ENCODE data around the gene CCL25.

CCL25 gene

GRCh38 chr19:8045872-8046568 is 6.5 kb upstream of the CCL25 start:
- no peak for DNase-seq

GRCh38 chr19:8046569-8047165 is 5.9 kb upstream of the CCL25 start:
- DNase-seq, result no peak

GRCh38 chr19:8050274-8051096 is 2.1 kb upstream of the CCL25 start:
- peak; percentile 81 for DNase-seq

GRCh38 chr19:8054169-8054568 is 1.6 kb downstream of the CCL25 start:
- DNase-seq, result no peak

GRCh38 chr19:8056533-8056932 is 4.0 kb downstream of the CCL25 start:
- no peak for DNase-seq

GRCh38 chr19:8057545-8058270 is 5.1 kb downstream of the CCL25 start:
- no peak for DNase-seq

GRCh38 chr19:8064911-8065874 is 12.6 kb downstream of the CCL25 start:
- no peak for DNase-seq

- DNase-seq, result no peak
Measured at GRCh38 chr19:8065875-8066261, 13.3 kb downstream of the CCL25 start.

GRCh38 chr19:8069096-8069973 is 16.8 kb downstream of the CCL25 start:
- DNase-seq, result no peak

- DNase-seq, result no peak
Measured at GRCh38 chr19:8071912-8072311, 19.4 kb downstream of the CCL25 start.

GRCh38 chr19:8074501-8074900 is 21.9 kb downstream of the CCL25 start:
- DNase-seq, result no peak

- DNase-seq, result peak; percentile 41
Measured at GRCh38 chr19:8075158-8076074, 22.9 kb downstream of the CCL25 start.

- no peak for DNase-seq
Measured at GRCh38 chr19:8079988-8080387, 27.4 kb downstream of the CCL25 start.

- DNase-seq, result no peak
Measured at GRCh38 chr19:8080832-8081231, 28.3 kb downstream of the CCL25 start.

- no peak for DNase-seq
Measured at GRCh38 chr19:8081569-8082550, 29.3 kb downstream of the CCL25 start.

- no peak for DNase-seq
Measured at GRCh38 chr19:8083141-8083540, 30.6 kb downstream of the CCL25 start.

- DNase-seq, result no peak
Measured at GRCh38 chr19:8084152-8084551, 31.6 kb downstream of the CCL25 start.

- DNase-seq, result peak; percentile 49
Measured at GRCh38 chr19:8085598-8086408, 33.2 kb downstream of the CCL25 start.
